Peyer's patch (tissue), 4 donors: ENCODE data around the gene HCN2. TPM values are rescaled to one million over a fixed set of nuclear protein-coding genes. Genes with fewer than 3 reads are reported as not detected.

Experiments used
- DNase-seq, 3 donors: peaks; one replicate each; pipeline ENCODE4 v3.0.0-alpha.2; 2017 to 2019
- H3K27ac ChIP-seq, 4 donors: fragments of 200-600 bp; sonication (generic); one replicate each; pipeline ENCODE4 v1.5.1; 2016 to 2019
- H3K27me3 ChIP-seq, 2 donors: fragments of 200-600 bp; sonication (generic); one replicate each; pipeline ENCODE4 v1.5.1; 2019
- H3K36me3 ChIP-seq, 3 donors: fragments of 200-600 bp; sonication (generic); one replicate each; pipeline ENCODE4 v1.5.1; 2016 to 2019
- H3K4me1 ChIP-seq, 4 donors: fragments of 200-600 bp; sonication (generic); one replicate each; pipeline ENCODE4 v1.5.1; 2016 to 2019
- H3K4me3 ChIP-seq, 4 donors: fragments of 200-600 bp; sonication (generic); 1 replicate in 3 of 4; 2 replicates in 1 of 4; pipeline ENCODE4 v1.5.1; 2016 to 2019; ENCODE audit warnings: mild to moderate bottlenecking in 1 of 4
- H3K9me3 ChIP-seq, 4 donors: fragments of 200-600 bp; sonication (generic); one replicate each; pipeline ENCODE4 v1.5.1; 2016 to 2019; ENCODE audit warnings: mild to moderate bottlenecking in 1 of 4
- POLR2A ChIP-seq, 2 donors: fragments of 450-650 bp; IDR thresholded peaks; one replicate each; pipeline ENCODE4 v1.5.1; 2017; ENCODE audit warnings: antibody characterized with exemption in 2 of 2, mild to moderate bottlenecking in 2 of 2, moderate library complexity in 2 of 2
- total RNA-seq, 4 donors: library from RNA; depleted of rRNA; stranded (reverse); fragments of >200 nt; gene quantifications; one replicate each; pipeline ENCODE4 v1.1.0, GENCODE V29; 2016
- TF ChIP-seq, protein P1 (sequence below), 6 experiments: fragments of 450-650 bp in 4 of 6; fragments of 200-600 bp in 2 of 6; sonication (generic) in 1 of 6; IDR thresholded peaks; one replicate each; pipeline ENCODE4 v1.5.1; 2017 to 2019; ENCODE audit warnings: antibody characterized with exemption in 6 of 6, mild to moderate bottlenecking in 3 of 6, moderate library complexity in 1 of 6

The HCN2 gene
- total RNA-seq, 4 donors from 2014 or later, result not detected

DNA sequence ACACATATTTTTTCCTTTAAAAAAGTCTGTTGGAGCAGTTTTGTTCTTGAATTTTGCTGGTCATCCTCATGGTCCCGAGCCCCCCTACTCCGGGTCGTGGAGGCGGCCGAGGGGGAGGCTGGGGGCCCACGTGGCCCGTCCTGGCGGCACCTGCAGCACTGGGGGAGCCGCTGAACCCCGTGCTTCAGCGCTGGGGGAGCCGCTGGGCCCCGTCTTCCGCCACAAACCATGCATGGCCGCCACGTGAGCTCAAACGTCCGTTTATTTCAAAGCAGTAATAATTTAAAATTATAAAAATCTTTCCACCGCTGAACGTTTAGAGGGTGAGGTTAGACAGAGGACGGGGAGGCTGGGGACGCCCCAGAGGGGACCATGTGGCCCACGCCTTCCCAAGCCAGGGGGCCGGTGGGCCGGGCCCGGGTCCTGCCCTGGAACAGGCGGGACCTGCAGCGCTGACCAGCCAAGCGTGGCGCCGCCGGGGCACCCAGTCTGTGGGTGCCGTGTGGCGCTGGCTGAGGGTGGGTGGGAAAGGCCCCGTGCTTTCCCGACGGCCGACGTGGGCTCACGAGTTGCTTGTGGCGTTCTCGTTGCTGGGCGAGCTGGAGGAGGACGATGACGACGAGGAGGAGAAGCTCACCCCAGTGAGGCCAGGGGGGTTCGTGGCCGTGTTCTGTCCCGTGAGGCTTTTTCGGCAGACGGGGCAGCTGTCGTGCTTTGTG lies 58.0 kb downstream of the HCN2 start:
- H3K9me3 ChIP-seq, result no peaks in the 10 kb centered on the region
- DNase-seq, result peak in 1 of 3 donors; percentile 37
- no peaks in the 10 kb centered on the region for H3K27me3 ChIP-seq
- no peaks in the 10 kb centered on the region for H3K4me1 ChIP-seq
- peak overlapping the region in 1 of 4 donors; percentile 69 for H3K27ac ChIP-seq
- TF ChIP-seq POLR2A (IDR thresholded peaks at IDR 0.05), result no peak
- TF ChIP-seq, protein P1, sequence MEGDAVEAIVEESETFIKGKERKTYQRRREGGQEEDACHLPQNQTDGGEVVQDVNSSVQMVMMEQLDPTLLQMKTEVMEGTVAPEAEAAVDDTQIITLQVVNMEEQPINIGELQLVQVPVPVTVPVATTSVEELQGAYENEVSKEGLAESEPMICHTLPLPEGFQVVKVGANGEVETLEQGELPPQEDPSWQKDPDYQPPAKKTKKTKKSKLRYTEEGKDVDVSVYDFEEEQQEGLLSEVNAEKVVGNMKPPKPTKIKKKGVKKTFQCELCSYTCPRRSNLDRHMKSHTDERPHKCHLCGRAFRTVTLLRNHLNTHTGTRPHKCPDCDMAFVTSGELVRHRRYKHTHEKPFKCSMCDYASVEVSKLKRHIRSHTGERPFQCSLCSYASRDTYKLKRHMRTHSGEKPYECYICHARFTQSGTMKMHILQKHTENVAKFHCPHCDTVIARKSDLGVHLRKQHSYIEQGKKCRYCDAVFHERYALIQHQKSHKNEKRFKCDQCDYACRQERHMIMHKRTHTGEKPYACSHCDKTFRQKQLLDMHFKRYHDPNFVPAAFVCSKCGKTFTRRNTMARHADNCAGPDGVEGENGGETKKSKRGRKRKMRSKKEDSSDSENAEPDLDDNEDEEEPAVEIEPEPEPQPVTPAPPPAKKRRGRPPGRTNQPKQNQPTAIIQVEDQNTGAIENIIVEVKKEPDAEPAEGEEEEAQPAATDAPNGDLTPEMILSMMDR (IDR thresholded peaks at IDR 0.05), result no peak
- no peak overlapping the region for H3K4me3 ChIP-seq
- peaks cover 0 to 75% (median 0%) of the 10 kb centered on the region in 3 donors for H3K36me3 ChIP-seq

- TF ChIP-seq, protein P1 (IDR thresholded peaks at IDR 0.05), result no peak
- TF ChIP-seq POLR2A (IDR thresholded peaks at IDR 0.05), result no peak
- Histone ChIP-seq H3K27me3 (no peaks in the 10 kb centered on the region), H3K4me3 (no peak overlapping the region), H3K27ac (peak overlapping the region in 1 of 4 donors; percentile 69), H3K9me3 (no peaks in the 10 kb centered on the region), H3K4me1 (no peaks in the 10 kb centered on the region), H3K36me3 (peaks cover 0 to 80% (median 0%) of the 10 kb centered on the region in 3 donors)
- no peak for DNase-seq
Observed at GRCh38 chr19:648305-648704, 58.6 kb downstream of the HCN2 start.

DNA sequence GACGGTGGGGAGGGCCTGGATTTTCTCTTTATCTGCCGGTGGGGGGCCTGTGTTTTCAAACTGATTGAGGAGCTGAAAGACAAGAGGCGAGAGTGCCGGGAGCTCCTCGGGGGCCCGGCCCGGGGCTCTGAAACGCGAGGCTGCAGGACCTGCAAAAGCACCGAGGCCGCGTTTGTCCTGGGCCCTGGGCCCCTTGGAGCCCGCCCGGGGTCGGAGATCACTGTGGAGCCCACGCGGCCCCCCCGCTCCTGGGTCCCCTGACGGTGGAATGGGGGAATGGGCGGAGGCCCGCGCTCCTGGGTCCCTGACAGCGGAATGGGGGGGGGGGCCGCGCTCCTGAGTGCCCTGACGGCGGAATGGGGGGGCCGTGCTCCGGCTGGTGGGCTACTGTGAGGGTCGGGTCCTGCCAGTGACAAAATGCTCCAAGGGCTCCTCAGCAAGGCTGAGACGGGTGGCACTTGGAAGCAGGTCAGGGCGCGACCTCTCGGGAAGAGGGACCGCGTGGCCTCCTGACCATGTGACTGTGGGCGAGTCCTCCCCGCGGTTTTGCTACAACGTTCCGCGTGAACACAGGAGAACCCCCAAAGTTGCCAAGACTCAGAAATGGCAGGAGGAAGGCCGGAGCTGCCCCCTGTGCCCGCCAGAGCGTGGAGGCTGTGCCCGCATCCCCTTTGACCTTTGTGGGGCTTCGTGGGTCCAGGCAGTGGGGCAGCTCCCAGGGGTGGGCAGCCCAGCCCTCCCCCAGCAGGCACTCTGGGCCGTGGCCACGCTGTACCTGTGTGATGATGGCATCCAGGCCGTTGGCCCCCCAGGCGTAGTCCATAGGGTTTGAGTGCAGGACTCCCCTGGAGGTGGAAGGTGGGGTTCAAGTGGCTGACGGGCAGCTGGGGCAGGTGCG lies 59.5 kb downstream of the HCN2 start:
- H3K27me3 ChIP-seq, result no peaks in the 10 kb centered on the region
- H3K36me3 ChIP-seq, result peaks cover 0 to 88% (median 0%) of the 10 kb centered on the region in 3 donors
- H3K4me1 ChIP-seq, result peaks cover 0 to 4% (median 0%) of the 10 kb centered on the region in 4 donors
- no peaks in the 10 kb centered on the region for H3K9me3 ChIP-seq
- H3K27ac ChIP-seq, result peak overlapping the region in 1 of 4 donors; percentile 69
- no peak overlapping the region for H3K4me3 ChIP-seq
- no peak for DNase-seq
- TF ChIP-seq, protein P1 (IDR thresholded peaks at IDR 0.05), result no peak
- no peak for TF ChIP-seq POLR2A (IDR thresholded peaks at IDR 0.05)

GRCh38 chr19:650121-650520 lies 60.4 kb downstream of the HCN2 start:
- Histone ChIP-seq H3K4me3 (no peak overlapping the region), H3K9me3 (no peaks in the 10 kb centered on the region), H3K36me3 (peaks cover 0 to 86% (median 0%) of the 10 kb centered on the region in 3 donors), H3K27me3 (no peaks in the 10 kb centered on the region), H3K4me1 (peaks cover 0 to 4% (median 0%) of the 10 kb centered on the region in 4 donors), H3K27ac (no peak overlapping the region)
- no peak for TF ChIP-seq POLR2A (IDR thresholded peaks at IDR 0.05)
- TF ChIP-seq, protein P1 (IDR thresholded peaks at IDR 0.05), result no peak
- DNase-seq, result no peak

GRCh38 chr19:651114-651818 lies 61.6 kb downstream of the HCN2 start:
- peaks cover 0 to 79% (median 0%) of the 10 kb centered on the region in 3 donors for H3K36me3 ChIP-seq
- no peaks in the 10 kb centered on the region for H3K9me3 ChIP-seq

More at GRCh38 chr19:651114-651818, 61.6 kb downstream of the HCN2 start:
- TF ChIP-seq POLR2A (IDR thresholded peaks at IDR 0.05), result no peak
- TF ChIP-seq, protein P1 (IDR thresholded peaks at IDR 0.05), result no peak
- Histone ChIP-seq H3K4me3 (no peak overlapping the region), H3K27ac (no peak overlapping the region), H3K4me1 (peaks cover 0 to 8% (median 0%) of the 10 kb centered on the region in 4 donors), H3K27me3 (no peaks in the 10 kb centered on the region)
- no peak for DNase-seq
